DND-41 (cell line): ENCODE data around the gene ACO1.

ENCODE experiments used
- CTCF ChIP-seq: IDR thresholded peaks from 2 replicates; pipeline ENCODE4 v1.5.1; 2012; ENCODE audit warnings: borderline replicate concordance, low read length, moderate library complexity, mild to moderate bottlenecking; ENCODE audit not compliant: poor library complexity, severe bottlenecking; ENCODE audit errors: extremely low read depth
- EZH2 ChIP-seq: IDR thresholded peaks from 3 replicates; pipeline ENCODE4 v1.6.1; 2012; ENCODE audit warnings: borderline replicate concordance, low read depth, mild to moderate bottlenecking, moderate library complexity, low read length, inconsistent platforms; ENCODE audit not compliant: severe bottlenecking

- TF ChIP-seq CTCF, result no peak
- no peak for TF ChIP-seq EZH2
Measured at GRCh38 chr9:32403567-32404260, 19.3 kb downstream of the ACO1 start.
